OCI-LY7 (cell line): Measurements from ENCODE around the gene IL20RA. TPM values are rescaled to one million over a fixed set of nuclear protein-coding genes. Genes with fewer than 3 reads are reported as not detected.

Source experiments
- BruUV-seq: library from RNA; stranded (reverse); fragments of 400-500 nt; replicated peaks from 2 replicates; lab custom pipeline; 2021; lab: Mats Ljungman, UMichigan
- CTCF ChIA-PET: fragments of 300-600 bp; sonication (Branson Sonifier 250); formaldehyde crosslinking; loops from one replicate; lab custom pipeline; 2022; ENCODE audit warnings: antibody characterized with exemption; ENCODE audit not compliant: unreplicated experiment; lab: Charles Lee
- POLR2A ChIA-PET: fragments of 300-600 bp; sonication (Branson Sonifier 250); formaldehyde crosslinking; loops from one replicate; lab custom pipeline; 2022; ENCODE audit warnings: antibody characterized with exemption; lab: Charles Lee
- DNase-seq: peaks from one replicate; pipeline ENCODE4 v3.0.0-alpha.2; 2015; ENCODE audit warnings: low spot score
- H2AFZ ChIP-seq: fragments of 200-600 bp; sonication (generic), shearing (Covaris generic); 2 replicates; pipeline ENCODE4 v1.6.1; 2014; ENCODE audit warnings: mild to moderate bottlenecking, antibody characterized with exemption, low read length, moderate library complexity
- H3K27ac ChIP-seq: fragments of 200-600 bp; sonication (generic); 2 replicates; pipeline ENCODE4 v1.5.1; 2014; ENCODE audit warnings: mixed run types, low read depth, mild to moderate bottlenecking, moderate library complexity, low read length, inconsistent platforms; ENCODE audit not compliant: poor library complexity, severe bottlenecking
- H3K36me3 ChIP-seq: fragments of 200-600 bp; sonication (generic); 2 replicates; pipeline ENCODE4 v1.6.1; 2014; ENCODE audit warnings: mild to moderate bottlenecking, antibody characterized with exemption, low read length, moderate library complexity, mixed read lengths; ENCODE audit not compliant: insufficient read depth
- H3K4me1 ChIP-seq: fragments of 200-600 bp; sonication (generic); 2 replicates; pipeline ENCODE4 v1.5.1; 2014; ENCODE audit warnings: mild to moderate bottlenecking, low read length; ENCODE audit not compliant: insufficient read depth, poor library complexity, severe bottlenecking
- H3K4me2 ChIP-seq: fragments of 200-600 bp; sonication (generic); 2 replicates; pipeline ENCODE4 v1.6.1; 2014; ENCODE audit warnings: mild to moderate bottlenecking, low read length
- H3K4me3 ChIP-seq: fragments of 200-600 bp; sonication (generic); 2 replicates; pipeline ENCODE4 v1.5.1; 2014; ENCODE audit warnings: mild to moderate bottlenecking, low read depth, low read length; ENCODE audit not compliant: poor library complexity, severe bottlenecking
- H3K79me2 ChIP-seq: fragments of 200-600 bp; sonication (generic); 2 replicates; pipeline ENCODE4 v1.6.1; 2016; ENCODE audit warnings: low read depth, mild to moderate bottlenecking, low read length, moderate library complexity, mixed read lengths; ENCODE audit not compliant: insufficient read depth
- H3K9me2 ChIP-seq: fragments of 200-600 bp; sonication (generic); 2 replicates; pipeline ENCODE4 v1.6.1; 2016; ENCODE audit warnings: mild to moderate bottlenecking, low read length, mixed read lengths; ENCODE audit not compliant: insufficient read depth
- H3K9me3 ChIP-seq: fragments of 200-600 bp; sonication (generic); 2 replicates; pipeline ENCODE4 v1.6.1; 2014; ENCODE audit warnings: mild to moderate bottlenecking, mixed run types, low read length, mixed read lengths
- H4K20me1 ChIP-seq: fragments of 200-600 bp; sonication (generic); 2 replicates; pipeline ENCODE4 v1.6.1; 2014; ENCODE audit warnings: mild to moderate bottlenecking, antibody characterized with exemption, low read length, moderate library complexity, mixed read lengths; ENCODE audit not compliant: insufficient read depth
- EZH2phosphoT487 ChIP-seq: fragments of 200-600 bp; sonication (generic); IDR thresholded peaks from 2 replicates; pipeline ENCODE4 v1.6.1; 2018; ENCODE audit warnings: low read depth, borderline replicate concordance, mild to moderate bottlenecking, mixed run types, antibody characterized with exemption, low read length, moderate library complexity, mixed read lengths
- intact Hi-C: fragments of 100-400 bp; cut with micrococcal nuclease; formaldehyde crosslinking; loops from one replicate; pipeline ENCODE4 v1.10.0; 2022; ENCODE audit not compliant: unreplicated experiment
- total RNA-seq, 2 experiments: library from RNA; depleted of rRNA in 1 of 2; stranded (reverse); fragments of >200 nt in 1 of 2; shearing (Covaris generic) in 1 of 2; gene quantifications; 2 replicates each; pipeline ENCODE4 v1.2.3, GENCODE V29; 2014 to 2022
- TF ChIP-seq, protein P1 (sequence below): fragments of 200-600 bp; sonication (generic); conservative IDR thresholded peaks from 2 replicates; pipeline ENCODE4 v1.5.1; 2014; ENCODE audit warnings: mild to moderate bottlenecking, antibody characterized with exemption, low read length, moderate library complexity, mixed read lengths

Gene IL20RA
- total RNA-seq, 2 experiments from 2014 or later: not detected

- no peaks in the 10 kb centered on the region for H3K9me3 ChIP-seq
- intact Hi-C loops: no loop called here
- H4K20me1 ChIP-seq: no peaks in the 10 kb centered on the region
- H2AFZ ChIP-seq: no peak overlapping the region
- no peaks in the 10 kb centered on the region for H3K36me3 ChIP-seq
- H3K4me2 ChIP-seq: no peak overlapping the region
- ChIA-PET CTCF (no interaction called here), POLR2A (interaction anchor here (0.9 to 1.2 kb wide), 2 partner anchors 10 to 526 kb away, joined by 3 to 4 read pairs; no protein-coding TSS in a partner anchor)
- no peaks in the 10 kb centered on the region for H3K4me1 ChIP-seq
- no peaks in the 10 kb centered on the region for H3K9me2 ChIP-seq
- TF ChIP-seq, protein P1, sequence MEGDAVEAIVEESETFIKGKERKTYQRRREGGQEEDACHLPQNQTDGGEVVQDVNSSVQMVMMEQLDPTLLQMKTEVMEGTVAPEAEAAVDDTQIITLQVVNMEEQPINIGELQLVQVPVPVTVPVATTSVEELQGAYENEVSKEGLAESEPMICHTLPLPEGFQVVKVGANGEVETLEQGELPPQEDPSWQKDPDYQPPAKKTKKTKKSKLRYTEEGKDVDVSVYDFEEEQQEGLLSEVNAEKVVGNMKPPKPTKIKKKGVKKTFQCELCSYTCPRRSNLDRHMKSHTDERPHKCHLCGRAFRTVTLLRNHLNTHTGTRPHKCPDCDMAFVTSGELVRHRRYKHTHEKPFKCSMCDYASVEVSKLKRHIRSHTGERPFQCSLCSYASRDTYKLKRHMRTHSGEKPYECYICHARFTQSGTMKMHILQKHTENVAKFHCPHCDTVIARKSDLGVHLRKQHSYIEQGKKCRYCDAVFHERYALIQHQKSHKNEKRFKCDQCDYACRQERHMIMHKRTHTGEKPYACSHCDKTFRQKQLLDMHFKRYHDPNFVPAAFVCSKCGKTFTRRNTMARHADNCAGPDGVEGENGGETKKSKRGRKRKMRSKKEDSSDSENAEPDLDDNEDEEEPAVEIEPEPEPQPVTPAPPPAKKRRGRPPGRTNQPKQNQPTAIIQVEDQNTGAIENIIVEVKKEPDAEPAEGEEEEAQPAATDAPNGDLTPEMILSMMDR: no peak
- TF ChIP-seq EZH2phosphoT487: no peak
- H3K27ac ChIP-seq: no peak overlapping the region
- BruUV-seq: no TSS peak
- no peaks in the 10 kb centered on the region for H3K79me2 ChIP-seq
- DNase-seq: no peak
- no peak overlapping the region for H3K4me3 ChIP-seq
These were observed 4.3 kb upstream of the IL20RA start for GRCh38 chr6:137049095-137049494.

DNA sequence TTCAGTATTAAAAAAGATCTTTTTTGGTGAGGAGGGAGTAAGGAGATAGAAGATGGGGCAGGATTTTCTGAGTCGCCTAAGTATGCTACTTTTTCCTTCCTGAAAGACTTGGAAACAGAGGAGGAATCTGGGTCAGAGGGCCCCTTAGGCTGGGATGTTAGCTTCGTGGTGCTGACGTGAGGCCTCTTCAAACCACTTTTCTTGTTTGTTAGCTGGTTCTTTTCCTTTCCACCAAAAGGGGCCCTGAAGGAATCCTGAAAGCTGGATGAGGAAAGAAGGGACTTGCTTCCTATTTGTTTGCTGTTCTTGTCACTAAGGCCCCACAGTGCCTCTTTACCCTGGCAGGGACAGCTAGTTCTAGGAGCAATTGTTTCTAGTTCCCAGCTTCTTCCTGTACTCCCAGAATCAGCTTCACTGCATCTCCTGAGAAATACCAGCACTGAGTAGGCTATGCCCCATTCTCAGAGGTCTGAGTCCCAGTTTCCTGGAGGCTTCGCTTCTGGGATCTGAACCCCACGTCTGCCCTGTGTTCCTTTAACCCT is 2.2 kb upstream of the IL20RA start:
- Histone ChIP-seq H3K27ac (no peak overlapping the region), H4K20me1 (no peaks in the 10 kb centered on the region), H3K9me2 (no peaks in the 10 kb centered on the region), H3K79me2 (no peaks in the 10 kb centered on the region), H3K4me3 (no peak overlapping the region), H3K4me2 (no peak overlapping the region), H2AFZ (no peak overlapping the region), H3K4me1 (no peaks in the 10 kb centered on the region), H3K9me3 (no peaks in the 10 kb centered on the region), H3K36me3 (no peaks in the 10 kb centered on the region)
- TF ChIP-seq, protein P1: no peak
- no peak for TF ChIP-seq EZH2phosphoT487
- BruUV-seq: no TSS peak
- ChIA-PET CTCF (no interaction called here), POLR2A (no interaction called here)
- intact Hi-C loops: no loop called here
- no peak for DNase-seq

DNA sequence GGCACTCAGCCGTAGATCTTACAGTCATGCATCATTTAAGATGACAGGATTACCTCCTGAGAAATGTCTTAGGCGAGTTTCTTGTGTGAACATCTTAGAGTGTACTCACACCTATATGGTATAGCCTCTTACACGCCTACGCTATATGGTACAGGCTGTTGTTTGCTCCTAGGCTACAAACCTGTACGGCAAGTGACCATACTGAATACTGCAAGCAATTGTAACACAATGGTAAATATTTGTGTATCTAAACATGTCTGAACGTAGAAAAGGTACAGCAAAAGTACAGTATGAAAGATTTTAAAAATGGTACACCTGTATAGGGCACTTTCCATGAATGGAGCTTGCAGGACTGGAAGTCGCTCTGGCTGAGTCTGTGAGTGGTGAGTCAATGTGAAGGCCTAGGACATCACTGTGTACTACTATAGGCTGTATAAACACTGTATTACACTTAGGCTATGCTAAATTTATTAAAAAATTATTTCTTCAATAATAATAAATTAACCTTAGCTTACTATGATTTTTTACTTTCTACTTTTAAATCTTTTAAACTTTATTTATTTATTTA is 541 bp upstream of the IL20RA start:
- H3K4me1 ChIP-seq: no peaks in the 10 kb centered on the region
- intact Hi-C loops: no loop called here
- H3K36me3 ChIP-seq: no peaks in the 10 kb centered on the region
- no peak overlapping the region for H3K4me2 ChIP-seq
- CTCF ChIA-PET: no interaction called here
- no peak overlapping the region for H3K4me3 ChIP-seq
- no peak overlapping the region for H3K27ac ChIP-seq
- no peak overlapping the region for H2AFZ ChIP-seq
- DNase-seq: no peak
- no peaks in the 10 kb centered on the region for H4K20me1 ChIP-seq
- POLR2A ChIA-PET: no interaction called here
- H3K79me2 ChIP-seq: no peaks in the 10 kb centered on the region
- no peak for TF ChIP-seq EZH2phosphoT487
- TF ChIP-seq, protein P1: no peak
- no peaks in the 10 kb centered on the region for H3K9me2 ChIP-seq
- BruUV-seq: no TSS peak
- H3K9me3 ChIP-seq: no peaks in the 10 kb centered on the region
